ENCODE results near the gene TACR2.
A peak's percentile ranks its signal among the peaks of the same experiment; 100 is the strongest.

DNA sequence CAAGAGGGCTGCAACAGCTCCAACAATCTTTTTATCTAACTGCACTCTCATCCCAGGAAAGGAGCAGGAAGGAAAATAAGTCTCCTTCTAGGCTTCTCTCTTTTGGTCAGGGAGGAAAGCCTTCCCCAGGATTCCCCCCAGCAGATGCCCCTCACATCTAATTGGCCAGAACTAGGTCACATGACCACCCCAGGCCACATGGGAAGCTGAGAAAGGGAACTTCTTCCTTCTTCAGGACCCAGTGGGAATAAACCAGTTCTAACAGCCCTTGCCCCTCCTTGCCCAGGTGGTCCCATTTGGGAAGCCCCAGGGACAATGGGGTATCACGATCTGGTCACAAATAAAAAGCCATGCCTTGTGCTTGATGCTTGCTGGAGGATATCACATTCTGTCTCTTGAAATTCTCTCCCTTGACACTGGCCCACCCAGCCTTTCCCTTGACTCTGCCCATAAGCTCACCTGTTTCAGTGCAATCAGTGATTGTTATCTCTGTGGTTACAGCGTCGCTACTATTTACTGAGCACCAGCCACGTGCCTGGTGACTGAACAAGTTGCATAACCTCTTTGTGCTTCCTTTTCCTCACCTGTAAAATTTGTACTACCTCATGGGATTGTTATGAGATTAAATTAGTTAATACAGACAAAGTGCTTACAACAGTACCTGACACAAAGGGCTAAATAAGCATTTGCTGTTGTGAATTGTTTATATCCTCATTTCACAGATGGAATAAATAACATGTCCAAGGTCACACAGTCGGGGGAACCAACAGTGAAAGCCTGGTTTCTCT, 9.0 kb upstream of the TACR2 start:
- TF ChIP-seq, protein P1, sequence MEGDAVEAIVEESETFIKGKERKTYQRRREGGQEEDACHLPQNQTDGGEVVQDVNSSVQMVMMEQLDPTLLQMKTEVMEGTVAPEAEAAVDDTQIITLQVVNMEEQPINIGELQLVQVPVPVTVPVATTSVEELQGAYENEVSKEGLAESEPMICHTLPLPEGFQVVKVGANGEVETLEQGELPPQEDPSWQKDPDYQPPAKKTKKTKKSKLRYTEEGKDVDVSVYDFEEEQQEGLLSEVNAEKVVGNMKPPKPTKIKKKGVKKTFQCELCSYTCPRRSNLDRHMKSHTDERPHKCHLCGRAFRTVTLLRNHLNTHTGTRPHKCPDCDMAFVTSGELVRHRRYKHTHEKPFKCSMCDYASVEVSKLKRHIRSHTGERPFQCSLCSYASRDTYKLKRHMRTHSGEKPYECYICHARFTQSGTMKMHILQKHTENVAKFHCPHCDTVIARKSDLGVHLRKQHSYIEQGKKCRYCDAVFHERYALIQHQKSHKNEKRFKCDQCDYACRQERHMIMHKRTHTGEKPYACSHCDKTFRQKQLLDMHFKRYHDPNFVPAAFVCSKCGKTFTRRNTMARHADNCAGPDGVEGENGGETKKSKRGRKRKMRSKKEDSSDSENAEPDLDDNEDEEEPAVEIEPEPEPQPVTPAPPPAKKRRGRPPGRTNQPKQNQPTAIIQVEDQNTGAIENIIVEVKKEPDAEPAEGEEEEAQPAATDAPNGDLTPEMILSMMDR (IDR thresholded peaks at IDR 0.05): no peak
- peak in 2 of 3 donors; percentile 82 to 91 for TF ChIP-seq POLR2AphosphoS5 (IDR thresholded peaks at IDR 0.05)
- TF ChIP-seq POLR2A (IDR thresholded peaks at IDR 0.05): no peak
- no peak for TF ChIP-seq EP300 (IDR thresholded peaks at IDR 0.05)
